Left renal cortex interstitium (tissue), 4 donors: ENCODE measurements around the gene TUBE1. TPM values are rescaled to one million over a fixed set of nuclear protein-coding genes. Genes with fewer than 3 reads are reported as not detected.

ENCODE experiments used
- polyA plus RNA-seq, 4 donors: library from polyadenylated mRNA; unstranded; fragments of 120-200 nt; gene quantifications; one replicate each; pipeline ENCODE4 v1.2.1, GENCODE V29; 2013; ENCODE audit not compliant: insufficient read length in 4 of 4

The TUBE1 gene
- polyA plus RNA-seq, 4 donors: 24.6 to 55.7 (median 38.0) TPM

Other genes with a start within 250 kb of the TUBE1 start
- 100 to 1,000 TPM; 150 to 173 (median 158) TPM for gene FYN, start 214.0 kb downstream of the TUBE1 start, polyA plus RNA-seq
- 1 to 10 TPM; 1.8 to 3.9 (median 3.4) TPM for gene CCN6, start 33.4 kb downstream of the TUBE1 start, polyA plus RNA-seq
- gene FAM229B, start 109 bp upstream of the TUBE1 start, polyA plus RNA-seq: 10 to 100 TPM; 40.8 to 56.4 (median 43.4) TPM
- gene LAMA4, start 167.1 kb upstream of the TUBE1 start, polyA plus RNA-seq: 100 to 1,000 TPM in 1 of 4 donors, 10 to 100 TPM in 3; 83.4 to 109 (median 89.0) TPM